Activated CD8-positive, alpha-beta T cell treated with anti-CD3 and anti-CD28 coated beads, Interleukin-2, amount 10 ng/mL, durations not matched to agents 7 days and 5 days (primary cell): ENCODE data around the gene CEP112. TPM values are rescaled to one million over a fixed set of nuclear protein-coding genes. Genes with fewer than 3 reads are reported as not detected.

ENCODE experiments used
- ATAC-seq: fragments of 150-1000 bp; cut with Tn5 transposase; one replicate; pipeline ENCODE4 v1.10.0; 2021; ENCODE audit warnings: moderate library complexity
- CTCF ChIA-PET: fragments of 350-600 bp; sonication (Branson Sonifier 250); formaldehyde crosslinking; loops from one replicate; lab custom pipeline; 2021; ENCODE audit warnings: antibody characterized with exemption; lab: Charles Lee
- POLR2A ChIA-PET: fragments of 350-600 bp; sonication (Branson Sonifier 250); formaldehyde crosslinking; loops from one replicate; lab custom pipeline; 2021; ENCODE audit warnings: antibody characterized with exemption; lab: Charles Lee
- DNase-seq: peaks from one replicate; pipeline ENCODE4 v3.0.0-alpha.2; 2020
- H3K27ac Mint-ChIP-seq: one replicate; pipeline ENCODE4 v1.8.0; 2021; ENCODE audit warnings: mild to moderate bottlenecking, mixed read lengths
- H3K27me3 Mint-ChIP-seq: one replicate; pipeline ENCODE4 v1.8.0; 2021; ENCODE audit warnings: low read depth, mixed read lengths
- H3K36me3 Mint-ChIP-seq: one replicate; pipeline ENCODE4 v1.8.0; 2021; ENCODE audit warnings: low read depth, mixed read lengths
- H3K4me1 Mint-ChIP-seq: one replicate; pipeline ENCODE4 v1.8.0; 2021; ENCODE audit warnings: low read depth, mixed read lengths
- H3K4me3 Mint-ChIP-seq: one replicate; pipeline ENCODE4 v1.8.0; 2021; ENCODE audit warnings: mild to moderate bottlenecking, mixed read lengths
- H3K9me3 Mint-ChIP-seq: one replicate; pipeline ENCODE4 v1.8.0; 2022; ENCODE audit warnings: mixed read lengths; ENCODE audit not compliant: insufficient read depth
- total RNA-seq, 2 experiments: library from RNA; stranded (reverse); gene quantifications; one replicate each; pipeline ENCODE4 v1.2.3, GENCODE V29; 2021

Gene CEP112
- total RNA-seq, 2 experiments from 2014 or later, result 2.3 to 2.7 TPM

DNA sequence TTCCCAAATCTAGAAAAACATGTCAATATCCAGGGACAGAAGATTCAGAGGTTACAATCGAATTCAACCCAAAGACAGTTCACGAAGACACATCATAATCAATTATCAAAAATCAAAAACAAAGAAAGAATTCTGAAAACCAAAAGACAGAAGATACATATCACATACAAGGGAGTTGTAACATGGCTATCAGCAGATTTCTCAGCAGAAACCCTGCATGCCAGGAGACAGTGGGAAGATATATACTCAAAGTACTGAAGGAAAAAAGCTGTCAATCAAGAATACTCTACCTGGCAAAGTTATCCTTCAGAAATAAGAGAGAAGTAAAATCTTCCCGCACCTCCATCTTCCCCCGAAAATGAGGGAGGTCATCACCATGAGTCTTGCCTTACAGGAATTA lies 258.6 kb downstream of the CEP112 start:
- H3K4me1 Mint-ChIP-seq, result no peaks in the 10 kb centered on the region
- H3K4me3 Mint-ChIP-seq, result no peak overlapping the region
- no peak for ATAC-seq
- no peaks in the 10 kb centered on the region for H3K36me3 Mint-ChIP-seq
- no peak overlapping the region for H3K27ac Mint-ChIP-seq
- H3K9me3 Mint-ChIP-seq, result no peaks in the 10 kb centered on the region
- ChIA-PET POLR2A (no interaction called here), CTCF (no interaction called here)
- H3K27me3 Mint-ChIP-seq, result peaks cover 9% of the 10 kb centered on the region
- no peak for DNase-seq

DNA sequence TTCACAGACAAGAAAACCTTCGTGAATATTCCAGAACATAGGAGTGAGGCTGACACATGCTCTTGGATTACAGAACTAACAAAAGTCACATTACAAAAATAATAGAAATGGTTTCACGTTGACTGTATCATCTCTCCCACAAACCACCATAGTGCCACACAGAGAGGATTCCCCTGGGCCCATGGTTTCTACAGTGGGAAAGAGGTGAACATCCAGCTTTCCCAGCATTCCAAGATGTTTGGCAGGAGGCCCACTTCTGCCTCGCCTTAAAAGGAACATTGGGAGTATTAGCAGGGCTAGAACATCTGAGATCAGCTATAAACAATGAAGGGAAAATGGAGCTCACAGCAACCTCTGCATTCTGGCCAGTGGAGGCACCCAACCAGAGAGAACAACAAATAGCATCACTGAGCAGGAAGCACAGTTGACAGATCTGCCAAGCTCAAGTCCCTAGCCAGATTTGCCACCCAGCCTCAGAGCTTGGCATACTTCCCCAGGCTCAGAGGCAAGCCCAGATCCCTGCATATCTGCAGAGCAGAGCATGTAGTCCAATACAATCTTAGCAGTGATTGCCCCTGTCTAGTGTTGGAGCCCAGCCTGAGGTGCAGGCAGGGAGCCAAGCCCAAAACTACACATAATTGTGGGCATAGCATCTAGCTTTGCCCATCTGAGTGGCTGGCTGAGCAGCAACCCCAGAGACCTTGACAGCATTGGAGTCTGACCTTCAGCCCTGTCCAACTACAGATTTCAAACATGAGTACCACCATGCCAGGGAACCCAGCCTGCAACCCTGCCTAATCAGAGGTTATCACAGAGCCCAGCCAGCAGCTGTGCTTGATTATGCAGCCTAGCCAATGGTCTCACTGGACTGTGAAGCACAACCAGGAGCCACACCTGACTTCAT lies 260.4 kb downstream of the CEP112 start:
- no peak overlapping the region for H3K4me3 Mint-ChIP-seq
- no peaks in the 10 kb centered on the region for H3K36me3 Mint-ChIP-seq
- no peak for DNase-seq
- CTCF ChIA-PET, result no interaction called here
- POLR2A ChIA-PET, result no interaction called here
- H3K27me3 Mint-ChIP-seq, result peaks cover 9% of the 10 kb centered on the region
- no peaks in the 10 kb centered on the region for H3K9me3 Mint-ChIP-seq
- H3K27ac Mint-ChIP-seq, result no peak overlapping the region
- no peak for ATAC-seq
- H3K4me1 Mint-ChIP-seq, result no peaks in the 10 kb centered on the region

DNA sequence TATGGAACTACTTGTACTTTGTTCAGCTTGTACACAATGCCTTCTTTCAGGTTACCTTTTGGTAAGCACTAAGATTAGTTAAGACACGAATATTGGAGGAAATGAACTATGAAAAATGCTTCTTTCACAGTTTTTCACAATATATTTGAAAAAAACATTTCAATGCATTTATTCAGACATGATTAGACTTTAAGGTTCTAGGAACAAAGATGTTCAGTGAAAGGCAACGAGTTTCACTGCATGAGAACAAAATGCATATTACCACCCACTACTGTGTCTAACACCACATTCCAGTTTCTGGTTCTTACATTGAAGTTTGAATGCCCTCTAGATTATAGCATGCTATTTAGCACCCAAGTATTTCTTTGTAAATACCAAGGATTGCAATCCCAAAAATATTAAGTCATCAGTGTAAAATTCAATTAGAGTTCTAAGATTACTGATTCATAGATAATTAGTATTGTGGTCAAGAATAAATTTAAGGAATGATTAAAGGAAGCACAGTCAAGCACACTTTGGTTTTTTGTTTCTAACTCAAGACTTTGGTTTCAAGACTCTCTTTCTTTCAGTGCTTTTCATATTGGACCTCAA lies 261.7 kb downstream of the CEP112 start:
- CTCF ChIA-PET, result no interaction called here
- DNase-seq (no peak), ATAC-seq (no peak)
- POLR2A ChIA-PET, result no interaction called here
- Mint-ChIP-seq H3K9me3 (no peaks in the 10 kb centered on the region), H3K27ac (no peak overlapping the region), H3K36me3 (no peaks in the 10 kb centered on the region), H3K4me1 (no peaks in the 10 kb centered on the region), H3K27me3 (peaks cover 9% of the 10 kb centered on the region), H3K4me3 (no peak overlapping the region)

DNA sequence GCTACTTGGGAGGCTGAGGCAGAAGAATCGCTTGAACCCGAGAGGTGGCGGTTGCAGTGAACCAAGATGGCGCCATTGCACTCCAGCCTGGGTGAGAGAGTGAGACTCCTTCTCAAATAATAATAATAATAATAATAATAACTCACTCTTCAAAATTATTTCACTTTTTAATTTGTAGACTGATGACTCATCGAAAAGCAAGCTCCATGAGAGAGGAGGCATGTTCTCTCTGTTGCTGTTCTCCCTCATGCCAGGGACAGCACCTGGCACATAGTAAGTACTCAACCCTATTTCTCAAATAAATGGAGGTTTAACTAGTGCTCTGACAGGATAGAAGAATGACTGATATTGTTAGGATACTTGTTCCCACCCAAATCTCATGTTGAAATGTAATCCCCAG lies 265.3 kb downstream of the CEP112 start:
- ATAC-seq (no peak), DNase-seq (no peak)
- no peak overlapping the region for H3K4me3 Mint-ChIP-seq
- peaks cover 7% of the 10 kb centered on the region for H3K27me3 Mint-ChIP-seq
- no peaks in the 10 kb centered on the region for H3K4me1 Mint-ChIP-seq
- H3K27ac Mint-ChIP-seq, result no peak overlapping the region
- ChIA-PET POLR2A (no interaction called here), CTCF (no interaction called here)
- H3K9me3 Mint-ChIP-seq, result no peaks in the 10 kb centered on the region
- H3K36me3 Mint-ChIP-seq, result no peaks in the 10 kb centered on the region

DNA sequence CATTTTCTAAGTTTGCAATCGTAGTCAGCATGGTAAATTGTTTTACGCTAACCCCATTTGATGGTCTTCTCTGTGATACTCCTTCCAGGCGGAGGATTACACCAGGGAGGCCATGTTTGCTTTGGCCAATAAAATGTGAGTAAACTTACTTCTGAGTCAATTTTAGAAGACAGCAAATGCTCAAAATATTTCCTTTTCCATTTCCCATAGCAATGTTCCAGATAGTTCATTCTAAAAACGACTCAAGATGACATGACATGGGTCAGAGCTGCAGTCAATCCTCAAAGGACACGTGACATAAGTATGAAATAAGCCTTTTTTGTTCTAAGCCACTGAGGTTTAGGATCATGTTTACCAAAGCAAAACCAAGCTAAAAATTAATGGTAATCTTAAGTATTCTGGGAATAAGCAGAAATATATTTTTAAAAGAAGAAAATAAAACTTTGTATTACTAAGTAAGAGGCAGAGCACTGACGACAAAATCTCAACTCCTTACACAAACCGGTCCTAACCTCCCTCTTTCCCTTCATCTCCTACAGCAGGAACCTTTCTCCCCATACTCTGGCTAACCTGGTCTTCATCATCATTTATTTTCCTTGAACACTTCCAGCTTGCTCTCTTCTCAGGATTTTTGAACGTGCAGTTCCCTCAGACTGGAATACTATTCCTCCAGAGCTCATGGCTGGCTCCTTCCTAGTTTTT lies 266.2 kb downstream of the CEP112 start:
- ATAC-seq, result no peak
- no peak for DNase-seq
- H3K36me3 Mint-ChIP-seq, result no peaks in the 10 kb centered on the region
- H3K27me3 Mint-ChIP-seq, result peaks cover 7% of the 10 kb centered on the region
- no peak overlapping the region for H3K4me3 Mint-ChIP-seq
- CTCF ChIA-PET, result no interaction called here
- H3K9me3 Mint-ChIP-seq, result no peaks in the 10 kb centered on the region
- H3K4me1 Mint-ChIP-seq, result no peaks in the 10 kb centered on the region
- no peak overlapping the region for H3K27ac Mint-ChIP-seq
- POLR2A ChIA-PET, result no interaction called here

DNA sequence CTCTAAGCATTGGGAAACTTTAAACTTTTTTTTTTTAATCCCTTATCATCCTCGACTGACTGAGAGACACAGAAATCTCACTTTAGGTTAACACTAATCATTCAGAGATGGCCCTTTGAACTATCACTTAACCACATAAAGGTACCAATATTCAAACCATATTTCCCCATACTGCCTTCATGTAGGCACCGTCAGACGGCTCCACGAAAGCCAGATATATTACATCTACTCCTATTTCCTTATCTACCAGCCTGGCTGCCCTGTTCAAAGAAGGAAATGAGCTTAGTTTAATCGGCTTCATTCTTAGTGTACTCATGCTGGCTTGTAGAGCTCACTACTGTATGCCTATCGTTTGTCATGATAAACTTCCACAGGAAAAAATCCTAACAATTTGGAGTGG lies 270.9 kb downstream of the CEP112 start:
- DNase-seq, result no peak
- POLR2A ChIA-PET, result no interaction called here
- no peaks in the 10 kb centered on the region for H3K36me3 Mint-ChIP-seq
- H3K4me1 Mint-ChIP-seq, result no peaks in the 10 kb centered on the region
- no peak overlapping the region for H3K27ac Mint-ChIP-seq
- ATAC-seq, result no peak
- no peaks in the 10 kb centered on the region for H3K27me3 Mint-ChIP-seq
- no peaks in the 10 kb centered on the region for H3K9me3 Mint-ChIP-seq
- CTCF ChIA-PET, result interaction anchor here (1.0 kb wide), 1 partner anchor 18 kb away, joined by 3 read pairs; no protein-coding TSS in a partner anchor
- H3K4me3 Mint-ChIP-seq, result no peak overlapping the region

DNA sequence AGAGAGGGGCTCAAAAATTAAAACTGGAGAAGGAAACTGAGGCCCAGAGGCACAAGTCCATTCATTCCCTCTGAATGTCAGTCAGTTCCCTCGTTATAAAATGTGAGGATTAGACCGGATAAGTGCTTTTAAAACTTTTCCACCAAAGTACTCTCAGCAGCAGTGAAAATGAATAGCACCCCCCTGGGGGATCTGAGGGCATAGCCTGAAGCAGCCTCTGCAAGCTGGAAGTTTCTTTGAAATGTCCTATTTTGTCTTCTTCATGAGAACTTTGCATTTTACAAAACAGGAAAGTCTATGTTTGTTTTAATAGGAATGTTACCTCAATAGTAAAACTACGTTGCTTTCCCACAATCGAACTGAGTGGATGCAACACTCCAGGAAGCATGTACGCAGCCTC lies 273.0 kb downstream of the CEP112 start:
- Mint-ChIP-seq H3K27me3 (no peaks in the 10 kb centered on the region), H3K27ac (no peak overlapping the region), H3K4me3 (no peak overlapping the region), H3K4me1 (peaks cover 11% of the 10 kb centered on the region), H3K36me3 (peaks cover 8% of the 10 kb centered on the region), H3K9me3 (peaks cover 8% of the 10 kb centered on the region)
- DNase-seq (no peak), ATAC-seq (no peak)
- POLR2A ChIA-PET, result no interaction called here
- CTCF ChIA-PET, result no interaction called here

DNA sequence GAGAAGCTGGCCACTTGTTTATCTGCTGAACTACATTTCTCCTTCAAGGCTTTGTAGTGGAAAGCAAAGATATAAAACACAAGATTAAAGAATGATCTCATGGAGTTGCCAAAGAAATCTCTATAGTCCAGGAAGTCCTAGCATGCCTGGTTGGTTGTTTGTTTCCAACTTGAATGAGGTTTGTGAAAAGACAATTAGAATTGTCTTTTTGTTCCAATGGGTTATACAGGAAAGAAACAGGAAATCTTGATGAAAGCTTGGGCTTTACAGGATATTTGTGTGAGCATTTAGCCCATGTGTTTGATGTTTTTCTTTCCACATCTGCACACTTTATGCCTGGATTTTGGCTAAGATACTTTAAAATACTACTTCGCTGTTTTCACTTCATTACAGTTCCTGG lies 273.4 kb downstream of the CEP112 start:
- no peak for ATAC-seq

DNA sequence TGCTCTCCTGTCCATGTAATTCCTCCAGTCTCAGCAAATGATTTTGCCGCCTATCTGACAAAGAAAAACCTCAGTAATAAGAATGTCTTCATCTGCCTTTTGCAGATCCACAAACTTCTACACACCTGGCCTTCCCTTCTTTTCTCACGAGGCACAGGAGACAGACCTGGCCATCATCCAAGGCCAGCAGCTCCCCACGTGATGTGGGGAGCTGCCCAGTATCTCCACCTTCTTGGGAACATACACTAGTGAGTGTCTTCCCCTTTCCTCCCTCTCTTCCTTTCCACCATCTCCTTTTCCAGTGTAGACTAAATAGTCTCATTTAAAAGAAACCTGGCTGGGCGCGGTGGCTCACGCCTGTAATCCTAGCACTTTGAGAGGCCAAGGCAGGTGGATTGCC lies 274.4 kb downstream of the CEP112 start:
- ChIA-PET POLR2A (no interaction called here), CTCF (no interaction called here)
- H3K27me3 Mint-ChIP-seq, result no peaks in the 10 kb centered on the region
- H3K27ac Mint-ChIP-seq, result no peak overlapping the region
- no peak for ATAC-seq
- peaks cover 8% of the 10 kb centered on the region for H3K36me3 Mint-ChIP-seq
- peaks cover 11% of the 10 kb centered on the region for H3K4me1 Mint-ChIP-seq
- DNase-seq, result no peak
- H3K4me3 Mint-ChIP-seq, result no peak overlapping the region
- H3K9me3 Mint-ChIP-seq, result peaks cover 8% of the 10 kb centered on the region

More for the DNA sequence above, 273.4 kb downstream of the CEP112 start:
- peaks cover 11% of the 10 kb centered on the region for H3K4me1 Mint-ChIP-seq
- no peak for DNase-seq
- peaks cover 8% of the 10 kb centered on the region for H3K9me3 Mint-ChIP-seq
- peaks cover 8% of the 10 kb centered on the region for H3K36me3 Mint-ChIP-seq
- no peaks in the 10 kb centered on the region for H3K27me3 Mint-ChIP-seq
- H3K4me3 Mint-ChIP-seq, result no peak overlapping the region
- H3K27ac Mint-ChIP-seq, result no peak overlapping the region
- POLR2A ChIA-PET, result no interaction called here
- CTCF ChIA-PET, result no interaction called here

DNA sequence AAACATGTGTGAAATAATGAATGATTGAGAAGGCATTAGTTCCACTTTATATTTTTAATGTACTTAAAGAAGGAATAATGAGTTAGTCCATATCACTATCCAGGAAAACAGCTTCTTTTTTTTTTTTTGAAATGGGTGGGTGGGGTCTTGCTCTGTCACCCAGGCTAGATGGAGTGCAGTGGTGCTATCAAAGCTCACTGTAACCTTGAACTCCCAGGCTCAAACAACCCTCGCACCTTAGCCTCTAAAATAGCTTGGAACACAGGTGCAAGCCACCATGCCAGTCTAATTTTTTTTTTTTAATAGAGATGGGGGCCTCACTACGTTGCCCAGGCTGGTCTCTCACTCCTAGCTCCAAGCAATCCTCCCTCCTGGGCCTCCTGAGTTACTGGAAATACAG lies 275.5 kb downstream of the CEP112 start:
- CTCF ChIA-PET, result no interaction called here
- no peak overlapping the region for H3K27ac Mint-ChIP-seq
- ATAC-seq, result no peak

DNA sequence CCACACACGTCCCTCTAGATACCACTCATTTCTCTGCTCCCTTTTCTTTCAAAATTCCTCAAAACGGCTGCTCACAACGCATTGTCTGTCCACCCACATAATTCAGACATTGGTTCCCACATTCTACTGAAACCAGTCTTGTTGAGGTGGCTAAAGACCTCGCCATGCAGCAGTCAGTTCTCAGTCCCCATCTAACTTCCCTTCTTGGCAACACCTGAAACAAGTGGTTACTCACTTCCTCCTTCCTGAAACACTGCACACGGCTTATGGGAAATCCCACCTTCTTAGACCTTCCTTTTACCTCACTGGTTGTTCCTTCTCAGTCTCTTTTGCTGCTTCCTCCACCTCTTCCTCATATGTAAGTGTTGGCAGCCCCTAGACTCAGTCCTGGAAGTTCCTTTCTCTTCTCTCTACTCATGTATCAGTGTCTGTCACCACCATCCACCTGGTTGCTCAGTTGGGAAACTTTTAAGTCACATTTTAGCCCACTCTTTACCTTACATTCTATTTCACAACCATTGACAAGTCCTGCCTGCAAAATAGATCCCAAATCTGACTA lies 277.1 kb downstream of the CEP112 start:
- ChIA-PET POLR2A (no interaction called here), CTCF (no interaction called here)
- H3K27ac Mint-ChIP-seq, result peak overlapping the region; percentile 56
- ATAC-seq, result no peak
- peaks cover 20% of the 10 kb centered on the region for H3K9me3 Mint-ChIP-seq
- no peaks in the 10 kb centered on the region for H3K27me3 Mint-ChIP-seq
- H3K4me3 Mint-ChIP-seq, result no peak overlapping the region
- H3K4me1 Mint-ChIP-seq, result peaks cover 11% of the 10 kb centered on the region
- DNase-seq, result no peak
- H3K36me3 Mint-ChIP-seq, result peaks cover 12% of the 10 kb centered on the region

More for the DNA sequence above, 275.5 kb downstream of the CEP112 start:
- Mint-ChIP-seq H3K36me3 (peaks cover 8% of the 10 kb centered on the region), H3K27me3 (no peaks in the 10 kb centered on the region), H3K4me1 (peaks cover 11% of the 10 kb centered on the region), H3K4me3 (no peak overlapping the region), H3K9me3 (peaks cover 8% of the 10 kb centered on the region)
- POLR2A ChIA-PET, result no interaction called here
- DNase-seq, result no peak
